ENCODE results near the gene AAMDC.
"Not testable (repeated sequence)": the region's sequence is repeated elsewhere in the genome, so short reads cannot be mapped to it uniquely, and the experiment has no call there.

The AAMDC gene

GRCh38 chr11:77894949-77895348 lies 74.0 kb downstream of the AAMDC start:
- not testable (repeated sequence) for H3K27ac ChIP-seq (ENCODE audit: low read depth, low read length); DNase-seq; H3K4me3 ChIP-seq (ENCODE audit: low read length); H3K4ac ChIP-seq (ENCODE audit: low read depth, low read length); H3K79me1 ChIP-seq (ENCODE audit: low read length); H3K36me3 ChIP-seq (ENCODE audit: control insufficient read depth, insufficient read depth, low read length); H3K23ac ChIP-seq (ENCODE audit: low read length); H2BK120ac ChIP-seq (ENCODE audit: low read depth, low read length); H2BK15ac ChIP-seq (replicated peaks; ENCODE audit: low read depth); H3K18ac ChIP-seq (ENCODE audit: low read length); H2BK5ac ChIP-seq (ENCODE audit: low read length); H4K5ac ChIP-seq (ENCODE audit: low read length); H3K4me1 ChIP-seq (ENCODE audit: control insufficient read depth, low read depth, low read length); H4K8ac ChIP-seq (ENCODE audit: low read depth, low read length); H3K56ac ChIP-seq (ENCODE audit: low read length); H3K9ac ChIP-seq (ENCODE audit: low read length); H3K27me3 ChIP-seq (ENCODE audit: insufficient read depth, low read length, poor library complexity); H3K4me2 ChIP-seq (ENCODE audit: low read length); H2AK5ac ChIP-seq (ENCODE audit: low read length); H3K79me2 ChIP-seq (ENCODE audit: control insufficient read depth, insufficient read depth, low read length)
- WGBS (ENCODE audit: extremely low coverage, insufficient coverage, low lambda C conversion rate), result no CpG with 5 or more reads among the region's 1 CpG

- Histone ChIP-seq H3K9ac (ENCODE audit: low read length) (no peak overlapping the region), H2BK120ac (ENCODE audit: low read depth, low read length) (no peak overlapping the region), H3K23ac (ENCODE audit: low read length) (no peak overlapping the region), H2BK15ac (replicated peaks; ENCODE audit: low read depth) (no peak overlapping the region), H3K4me1 (ENCODE audit: control insufficient read depth, low read depth, low read length) (no peaks in the 10 kb centered on the region), H3K79me1 (ENCODE audit: low read length) (no peaks in the 10 kb centered on the region), H3K18ac (ENCODE audit: low read length) (no peak overlapping the region), H3K36me3 (ENCODE audit: control insufficient read depth, insufficient read depth, low read length) (no peaks in the 10 kb centered on the region), H2BK5ac (ENCODE audit: low read length) (no peak overlapping the region), H2AK5ac (ENCODE audit: low read length) (no peak overlapping the region), H3K4me2 (ENCODE audit: low read length) (no peak overlapping the region), H3K27me3 (ENCODE audit: insufficient read depth, low read length, poor library complexity) (no peaks in the 10 kb centered on the region), H3K4me3 (ENCODE audit: low read length) (no peak overlapping the region), H4K8ac (ENCODE audit: low read depth, low read length) (no peak overlapping the region), H3K4ac (ENCODE audit: low read depth, low read length) (no peak overlapping the region), H3K79me2 (ENCODE audit: control insufficient read depth, insufficient read depth, low read length) (no peaks in the 10 kb centered on the region), H4K5ac (ENCODE audit: low read length) (no peak overlapping the region), H3K56ac (ENCODE audit: low read length) (no peak overlapping the region), H3K27ac (ENCODE audit: low read depth, low read length) (no peak overlapping the region)
- no CpG with 5 or more reads among the region's 2 CpGs for WGBS (ENCODE audit: extremely low coverage, insufficient coverage, low lambda C conversion rate)
- DNase-seq, result no peak
Measured at GRCh38 chr11:77908835-77909234, 87.9 kb downstream of the AAMDC start.

GRCh38 chr11:77909277-77909676 lies 88.3 kb downstream of the AAMDC start:
- Histone ChIP-seq H3K18ac (ENCODE audit: low read length) (no peak overlapping the region), H3K23ac (ENCODE audit: low read length) (no peak overlapping the region), H3K4me3 (ENCODE audit: low read length) (no peak overlapping the region), H2BK15ac (replicated peaks; ENCODE audit: low read depth) (no peak overlapping the region), H3K79me1 (ENCODE audit: low read length) (no peaks in the 10 kb centered on the region), H2BK5ac (ENCODE audit: low read length) (no peak overlapping the region), H3K56ac (ENCODE audit: low read length) (no peak overlapping the region), H2BK120ac (ENCODE audit: low read depth, low read length) (no peak overlapping the region), H3K27ac (ENCODE audit: low read depth, low read length) (no peak overlapping the region), H3K79me2 (ENCODE audit: control insufficient read depth, insufficient read depth, low read length) (no peaks in the 10 kb centered on the region), H3K36me3 (ENCODE audit: control insufficient read depth, insufficient read depth, low read length) (no peaks in the 10 kb centered on the region), H3K4me1 (ENCODE audit: control insufficient read depth, low read depth, low read length) (no peaks in the 10 kb centered on the region), H4K8ac (ENCODE audit: low read depth, low read length) (no peak overlapping the region), H3K4ac (ENCODE audit: low read depth, low read length) (no peak overlapping the region), H3K27me3 (ENCODE audit: insufficient read depth, low read length, poor library complexity) (no peaks in the 10 kb centered on the region), H4K5ac (ENCODE audit: low read length) (no peak overlapping the region), H3K4me2 (ENCODE audit: low read length) (no peak overlapping the region), H3K9ac (ENCODE audit: low read length) (no peak overlapping the region), H2AK5ac (ENCODE audit: low read length) (no peak overlapping the region)
- no peak for DNase-seq
- WGBS (ENCODE audit: extremely low coverage, insufficient coverage, low lambda C conversion rate), result no CpG with 5 or more reads among the region's 2 CpGs

GRCh38 chr11:77910828-77911227 lies 89.9 kb downstream of the AAMDC start:
- not testable (repeated sequence) for H3K4me1 ChIP-seq (ENCODE audit: control insufficient read depth, low read depth, low read length); H3K56ac ChIP-seq (ENCODE audit: low read length); H2BK120ac ChIP-seq (ENCODE audit: low read depth, low read length); H3K79me2 ChIP-seq (ENCODE audit: control insufficient read depth, insufficient read depth, low read length); H2BK5ac ChIP-seq (ENCODE audit: low read length); H3K79me1 ChIP-seq (ENCODE audit: low read length); H3K4ac ChIP-seq (ENCODE audit: low read depth, low read length); H3K9ac ChIP-seq (ENCODE audit: low read length); H3K36me3 ChIP-seq (ENCODE audit: control insufficient read depth, insufficient read depth, low read length); H3K27me3 ChIP-seq (ENCODE audit: insufficient read depth, low read length, poor library complexity); H3K23ac ChIP-seq (ENCODE audit: low read length); H3K27ac ChIP-seq (ENCODE audit: low read depth, low read length); H4K5ac ChIP-seq (ENCODE audit: low read length); H3K4me2 ChIP-seq (ENCODE audit: low read length); H3K18ac ChIP-seq (ENCODE audit: low read length); H2BK15ac ChIP-seq (replicated peaks; ENCODE audit: low read depth); H3K4me3 ChIP-seq (ENCODE audit: low read length); H4K8ac ChIP-seq (ENCODE audit: low read depth, low read length); H2AK5ac ChIP-seq (ENCODE audit: low read length); DNase-seq
- WGBS (ENCODE audit: extremely low coverage, insufficient coverage, low lambda C conversion rate), result no CpG with 5 or more reads among the region's 6 CpGs

GRCh38 chr11:77913608-77914306 lies 92.8 kb downstream of the AAMDC start:
- no CpG with 5 or more reads among the region's 4 CpGs for WGBS (ENCODE audit: extremely low coverage, insufficient coverage, low lambda C conversion rate)
- H3K36me3 ChIP-seq (ENCODE audit: control insufficient read depth, insufficient read depth, low read length); H2BK5ac ChIP-seq (ENCODE audit: low read length); H2AK5ac ChIP-seq (ENCODE audit: low read length); H3K18ac ChIP-seq (ENCODE audit: low read length); H4K8ac ChIP-seq (ENCODE audit: low read depth, low read length); DNase-seq; H3K79me2 ChIP-seq (ENCODE audit: control insufficient read depth, insufficient read depth, low read length); H3K27me3 ChIP-seq (ENCODE audit: insufficient read depth, low read length, poor library complexity); H3K4me3 ChIP-seq (ENCODE audit: low read length); H3K4ac ChIP-seq (ENCODE audit: low read depth, low read length); H2BK15ac ChIP-seq (replicated peaks; ENCODE audit: low read depth); H3K9ac ChIP-seq (ENCODE audit: low read length); H3K4me2 ChIP-seq (ENCODE audit: low read length); H2BK120ac ChIP-seq (ENCODE audit: low read depth, low read length); H3K56ac ChIP-seq (ENCODE audit: low read length); H3K23ac ChIP-seq (ENCODE audit: low read length); H3K27ac ChIP-seq (ENCODE audit: low read depth, low read length); H3K79me1 ChIP-seq (ENCODE audit: low read length); H4K5ac ChIP-seq (ENCODE audit: low read length); H3K4me1 ChIP-seq (ENCODE audit: control insufficient read depth, low read depth, low read length): not testable (repeated sequence)

GRCh38 chr11:77914307-77914791 lies 93.4 kb downstream of the AAMDC start:
- not testable (repeated sequence) for H3K36me3 ChIP-seq (ENCODE audit: control insufficient read depth, insufficient read depth, low read length); H2BK120ac ChIP-seq (ENCODE audit: low read depth, low read length); H3K79me2 ChIP-seq (ENCODE audit: control insufficient read depth, insufficient read depth, low read length); H3K27me3 ChIP-seq (ENCODE audit: insufficient read depth, low read length, poor library complexity); H2AK5ac ChIP-seq (ENCODE audit: low read length); H4K8ac ChIP-seq (ENCODE audit: low read depth, low read length); H2BK5ac ChIP-seq (ENCODE audit: low read length); H3K79me1 ChIP-seq (ENCODE audit: low read length); H2BK15ac ChIP-seq (replicated peaks; ENCODE audit: low read depth); H4K5ac ChIP-seq (ENCODE audit: low read length); H3K9ac ChIP-seq (ENCODE audit: low read length); H3K23ac ChIP-seq (ENCODE audit: low read length); H3K56ac ChIP-seq (ENCODE audit: low read length); H3K4me2 ChIP-seq (ENCODE audit: low read length); H3K4me3 ChIP-seq (ENCODE audit: low read length); H3K27ac ChIP-seq (ENCODE audit: low read depth, low read length); DNase-seq; H3K4ac ChIP-seq (ENCODE audit: low read depth, low read length); H3K18ac ChIP-seq (ENCODE audit: low read length); H3K4me1 ChIP-seq (ENCODE audit: control insufficient read depth, low read depth, low read length)
- no CpG with 5 or more reads among the region's 4 CpGs for WGBS (ENCODE audit: extremely low coverage, insufficient coverage, low lambda C conversion rate)
